HG03469 (cell line): Measurements from ENCODE around the gene LRG1.

ENCODE experiments used
- ATAC-seq: cut with Tn5 transposase; IDR thresholded peaks from one replicate; pipeline ENCODE4 v1.9.1; 2021; ENCODE audit warnings: mild to moderate bottlenecking, moderate library complexity, moderate number of reproducible peaks; ENCODE audit not compliant: unreplicated experiment

The LRG1 gene

DNA sequence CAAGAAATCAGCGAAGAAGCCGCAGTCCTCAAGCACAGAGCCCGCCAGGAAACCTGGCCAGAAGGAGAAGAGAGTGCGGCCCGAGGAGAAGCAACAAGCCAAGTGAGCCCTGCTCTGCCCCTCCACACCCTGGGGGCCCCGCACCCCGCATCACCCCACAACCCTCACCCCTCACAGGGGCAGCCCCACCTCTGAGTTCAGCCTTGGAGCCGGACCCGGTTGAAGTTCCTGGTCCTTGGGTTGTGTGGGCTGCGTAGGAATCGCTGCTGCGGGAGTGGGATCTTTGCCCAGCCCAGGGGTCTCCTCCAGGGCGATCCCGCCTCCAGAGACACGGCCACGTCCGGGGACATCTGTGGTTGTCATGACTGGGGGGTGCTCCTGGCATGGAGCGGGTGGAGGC, 43.5 kb downstream of the LRG1 start:
- no peak for ATAC-seq

DNA sequence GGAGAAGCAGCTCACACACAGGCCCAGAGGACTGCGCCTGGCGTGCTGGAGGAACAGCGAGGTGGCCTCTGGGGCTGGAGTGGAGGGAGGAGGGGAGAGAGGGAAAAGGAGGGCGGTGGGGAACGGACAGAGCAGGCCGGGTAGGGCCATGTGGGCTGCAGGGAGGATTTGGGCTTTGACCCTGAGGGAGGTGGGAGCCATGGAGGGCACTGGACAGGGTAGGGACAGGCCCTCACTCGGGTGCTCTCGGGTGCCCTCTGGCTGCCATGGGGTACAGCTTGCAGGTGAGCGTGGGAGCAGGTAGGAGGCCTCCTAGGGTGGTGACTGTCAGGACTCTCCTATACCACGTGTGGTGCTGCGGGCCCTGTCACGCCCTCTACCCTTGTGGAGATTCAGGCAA, 44.4 kb downstream of the LRG1 start:
- no peak for ATAC-seq

DNA sequence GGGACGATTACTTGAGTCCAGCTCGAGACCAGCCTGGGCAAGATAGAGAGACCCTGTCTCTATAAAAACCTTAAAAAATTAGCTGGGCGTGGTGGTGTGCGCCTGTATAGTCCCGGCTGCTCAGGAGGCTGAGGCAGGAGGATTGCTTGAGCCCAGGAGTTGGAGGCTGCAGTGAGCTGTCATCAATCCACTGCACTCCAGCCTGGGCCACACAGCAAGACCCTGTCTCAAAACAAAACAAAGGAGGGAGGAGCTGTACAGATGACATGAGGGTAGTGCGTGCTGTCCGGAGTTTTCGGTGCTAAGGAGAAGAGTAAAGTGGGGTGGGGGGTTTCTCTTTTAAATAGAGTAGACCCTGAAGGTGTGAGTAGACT, 45.2 kb downstream of the LRG1 start:
- ATAC-seq, result no peak

DNA sequence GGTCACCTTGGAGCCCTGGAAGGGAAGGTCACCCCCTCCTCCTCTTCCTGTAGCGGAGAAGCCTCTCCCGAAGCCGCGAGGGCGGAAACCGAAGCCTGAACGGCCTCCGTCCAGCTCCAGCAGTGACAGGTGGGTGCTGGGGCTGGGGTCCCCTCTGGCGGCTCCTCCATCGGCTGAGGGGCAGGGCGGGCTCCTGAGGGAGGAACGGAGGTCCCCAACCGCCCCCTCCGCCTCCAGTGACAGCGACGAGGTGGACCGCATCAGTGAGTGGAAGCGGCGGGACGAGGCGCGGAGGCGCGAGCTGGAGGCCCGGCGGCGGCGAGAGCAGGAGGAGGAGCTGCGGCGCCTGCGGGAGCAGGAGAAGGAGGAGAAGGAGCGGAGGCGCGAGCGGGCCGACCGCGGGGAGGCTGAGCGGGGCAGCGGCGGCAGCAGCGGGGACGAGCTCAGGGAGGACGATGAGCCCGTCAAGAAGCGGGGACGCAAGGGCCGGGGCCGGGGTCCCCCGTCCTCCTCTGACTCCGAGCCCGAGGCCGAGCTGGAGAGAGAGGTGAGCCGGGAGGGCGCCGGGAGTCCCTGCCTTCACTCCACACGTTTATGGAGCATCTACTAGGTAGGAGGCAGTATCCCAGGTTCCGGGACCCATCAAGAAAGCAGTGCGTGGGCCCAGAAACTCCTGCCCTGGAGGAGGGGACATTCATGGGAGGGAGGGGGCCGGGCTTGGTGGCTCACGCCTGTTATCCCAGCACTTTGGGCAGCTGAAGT, 45.7 kb downstream of the LRG1 start:
- ATAC-seq, result no peak

DNA sequence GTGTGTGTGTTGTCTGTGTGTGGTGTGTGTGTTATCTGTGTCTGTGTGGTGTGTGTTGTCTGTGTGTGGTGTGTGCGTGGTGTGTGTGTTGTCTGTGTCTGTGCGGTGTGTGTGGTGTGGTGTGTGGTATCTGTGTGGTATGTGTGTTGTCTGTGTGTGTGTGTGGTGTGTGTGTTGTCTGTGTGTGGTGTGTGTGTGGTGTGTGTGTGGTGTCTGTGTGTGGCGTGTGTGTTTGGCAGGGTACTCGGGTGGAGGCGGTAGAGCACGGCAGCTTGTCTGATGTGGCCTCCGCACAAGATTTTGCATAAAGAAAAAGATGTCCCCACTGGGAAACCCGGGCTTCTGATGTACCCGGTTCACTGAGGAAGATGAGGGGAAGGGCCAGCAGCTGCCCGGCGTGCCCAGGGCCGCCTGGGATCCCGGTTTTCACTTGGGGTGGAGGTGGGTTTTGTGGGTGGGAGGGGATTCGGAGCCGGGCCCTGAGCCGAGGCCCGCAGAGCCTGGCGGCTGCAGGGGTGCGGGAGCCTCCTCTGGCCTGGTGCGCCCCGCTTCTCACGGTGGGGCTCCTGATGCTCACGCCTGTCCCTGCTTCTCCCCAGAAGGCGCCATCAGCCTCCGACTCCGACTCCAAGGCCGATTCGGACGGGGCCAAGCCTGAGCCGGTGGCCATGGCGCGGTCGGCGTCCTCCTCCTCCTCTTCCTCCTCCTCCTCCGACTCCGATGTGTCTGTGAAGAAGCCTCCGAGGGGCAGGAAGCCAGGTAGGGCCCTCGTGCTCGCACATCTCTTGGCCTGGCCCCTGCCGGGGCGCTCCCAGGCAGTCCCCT, 46.5 kb downstream of the LRG1 start:
- ATAC-seq, result no peak

DNA sequence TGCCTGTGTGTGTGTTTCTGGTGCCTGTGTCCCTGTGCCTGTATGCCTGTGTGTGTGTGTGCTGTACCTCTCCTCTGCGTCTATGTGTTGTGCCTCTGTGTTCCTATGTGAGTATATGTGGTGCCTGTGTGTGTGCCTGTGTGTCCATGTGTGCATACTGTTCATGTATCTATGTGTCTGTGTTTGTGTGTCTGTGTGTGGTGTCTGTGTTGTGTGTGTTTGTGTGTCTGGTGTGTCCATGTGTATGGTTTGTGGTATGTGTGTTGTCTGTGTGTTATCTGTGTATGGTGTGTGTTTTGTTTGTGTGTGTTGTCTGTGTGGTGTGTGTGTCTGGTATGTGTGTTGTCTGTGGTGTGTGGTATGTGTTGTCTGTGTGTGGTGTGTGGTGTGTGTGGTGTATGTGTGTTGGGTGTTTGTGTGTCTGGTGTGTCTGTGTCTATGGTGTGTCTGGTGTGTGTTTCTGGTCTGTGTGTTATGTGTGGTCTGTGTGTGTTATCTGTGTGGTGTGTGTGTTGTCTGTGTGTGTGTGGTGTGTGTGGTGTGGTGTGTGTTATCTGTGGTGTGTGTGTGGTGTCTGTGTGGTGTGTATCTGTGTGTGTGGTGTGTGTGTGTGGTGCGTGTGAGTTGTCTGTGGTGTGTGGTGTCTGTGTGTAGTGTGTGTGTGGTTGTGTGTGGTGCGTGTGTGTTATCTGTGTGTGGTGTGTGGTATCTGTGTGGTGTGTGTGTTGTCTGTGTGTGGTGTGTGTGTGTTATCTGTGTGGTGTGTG, 47.3 kb downstream of the LRG1 start:
- no peak for ATAC-seq

DNA sequence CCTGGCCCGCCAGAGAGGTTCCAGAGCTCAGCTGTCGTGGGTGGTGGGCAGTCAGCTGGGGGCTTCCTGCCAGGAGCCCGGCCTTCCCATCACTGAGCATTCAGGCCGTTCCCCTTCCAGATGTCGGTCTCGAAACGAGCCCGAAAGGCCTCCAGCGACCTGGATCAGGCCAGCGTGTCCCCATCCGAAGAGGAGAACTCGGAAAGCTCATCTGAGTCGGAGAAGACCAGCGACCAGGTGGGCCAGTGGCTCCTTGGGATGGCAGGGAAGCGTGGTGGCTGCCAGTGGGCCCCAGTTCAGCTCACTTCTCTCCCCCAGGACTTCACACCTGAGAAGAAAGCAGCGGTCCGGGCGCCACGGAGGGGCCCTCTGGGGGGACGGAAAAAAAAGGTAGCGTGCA, 48.4 kb downstream of the LRG1 start:
- no peak for ATAC-seq

DNA sequence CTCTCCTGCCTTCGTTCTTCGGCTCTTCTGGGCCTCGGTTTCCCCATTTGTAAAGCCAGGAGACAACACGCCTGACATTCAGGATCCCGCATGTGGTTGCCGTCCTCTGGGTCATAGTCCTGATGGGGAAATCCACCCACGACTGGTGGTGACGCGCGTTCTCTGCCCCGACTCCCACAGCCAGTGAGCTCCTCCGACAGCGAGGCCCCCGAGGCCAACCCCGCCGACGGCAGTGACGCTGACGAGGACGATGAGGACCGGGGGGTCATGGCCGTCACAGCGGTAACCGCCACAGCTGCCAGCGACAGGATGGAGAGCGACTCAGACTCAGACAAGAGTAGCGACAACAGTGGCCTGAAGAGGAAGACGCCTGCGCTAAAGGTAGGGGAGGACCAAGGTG, 51.3 kb downstream of the LRG1 start:
- ATAC-seq, result no peak

DNA sequence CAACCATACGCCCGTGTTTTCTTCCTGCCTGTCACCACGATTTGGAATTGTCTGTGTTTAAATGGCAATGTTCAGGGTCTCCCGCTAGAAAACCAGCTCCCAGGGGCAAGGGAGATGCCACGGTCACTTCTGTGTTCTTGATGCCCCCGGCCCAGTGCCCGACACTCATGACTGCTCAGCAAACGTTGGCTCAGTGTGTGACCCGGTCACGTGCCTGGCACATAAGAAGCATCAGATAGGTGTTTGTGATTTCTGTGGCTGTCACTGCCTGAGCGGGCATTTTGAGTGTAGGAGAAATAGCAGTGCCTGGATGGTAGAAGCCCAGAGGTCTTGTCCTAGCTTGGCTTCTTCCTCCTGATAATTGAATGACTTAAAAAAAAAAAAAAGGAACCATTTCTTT, 52.3 kb downstream of the LRG1 start:
- ATAC-seq, result no peak
